ENCODE data around the gene SELENBP1.
"Not testable (repeated sequence)": the region's sequence is repeated elsewhere in the genome, so short reads cannot be mapped to it uniquely, and the experiment has no call there.

SELENBP1 gene

GRCh38 chr1:151377150-151377884 lies 4.8 kb upstream of the SELENBP1 start:
- DNase-seq: no peak

- no peak for DNase-seq
Measured at GRCh38 chr1:151373196-151373595, 691 bp upstream of the SELENBP1 start.

GRCh38 chr1:151371370-151372057 lies 991 bp downstream of the SELENBP1 start:
- peak; percentile 28 to 56 (median 40) for DNase-seq

GRCh38 chr1:151370211-151370911 lies 2.1 kb downstream of the SELENBP1 start:
- DNase-seq: peak in 3 of 4 experiments; percentile 11 to 32 (median 29)

- no peak for DNase-seq
Measured at GRCh38 chr1:151369621-151370048, 2.9 kb downstream of the SELENBP1 start.

GRCh38 chr1:151369302-151369610 lies 3.2 kb downstream of the SELENBP1 start:
- no peak for DNase-seq

- DNase-seq: no peak
Measured at GRCh38 chr1:151368393-151369301, 3.9 kb downstream of the SELENBP1 start.

- no peak for DNase-seq
Measured at GRCh38 chr1:151367658-151368392, 4.7 kb downstream of the SELENBP1 start.

- DNase-seq: no peak
Measured at GRCh38 chr1:151364996-151365395, 7.5 kb downstream of the SELENBP1 start.

GRCh38 chr1:151362308-151363155 lies 10.0 kb downstream of the SELENBP1 start:
- DNase-seq: no peak

- DNase-seq: no peak
Measured at GRCh38 chr1:151361883-151362282, 10.6 kb downstream of the SELENBP1 start.

- peak in 1 of 4 experiments; percentile 29 for DNase-seq
Measured at GRCh38 chr1:151356696-151357095, 15.8 kb downstream of the SELENBP1 start.

- no peak for DNase-seq
Measured at GRCh38 chr1:151352021-151352718, 20.3 kb downstream of the SELENBP1 start.

GRCh38 chr1:151350323-151350722 lies 22.2 kb downstream of the SELENBP1 start:
- not testable (repeated sequence) for DNase-seq

- DNase-seq: no peak
Measured at GRCh38 chr1:151347523-151348246, 24.8 kb downstream of the SELENBP1 start.

GRCh38 chr1:151346769-151347522 lies 25.6 kb downstream of the SELENBP1 start, which contains the start of gene RFX5:
RFX5 (minus strand) TSS chr1:151347252; CDS start chr1:151346320, 932 bp downstream.
- DNase-seq: peak; percentile 96 to 99 (median 98)

- DNase-seq: no peak
Measured at GRCh38 chr1:151346082-151346768, 26.3 kb downstream of the SELENBP1 start.

GRCh38 chr1:151344291-151344690 lies 28.2 kb downstream of the SELENBP1 start:
- DNase-seq: peak; percentile 21 to 64 (median 53)

All from suppressor macrophage (primary cell).